Measurements from ENCODE around the gene PQBP1.

Gene PQBP1

GRCh38 chrX:48910926-48911411 is 13.2 kb downstream of the PQBP1 start:
- Mint-ChIP-seq H3K36me3 (ENCODE audit: low read depth) (peaks cover 41% of the 10 kb centered on the region), H3K9me3 (no peaks in the 10 kb centered on the region), H3K27me3 (no peaks in the 10 kb centered on the region), H3K27ac (peak overlapping the region; percentile 95), H3K4me1 (ENCODE audit: low read depth) (peaks cover 55% of the 10 kb centered on the region), H3K4me3 (peak overlapping the region; percentile 96)

- H3K27ac Mint-ChIP-seq: peak within 1 kb of the TSS; percentile 95
- no peaks in the 10 kb centered on the region for H3K9me3 Mint-ChIP-seq
- H3K4me1 Mint-ChIP-seq (ENCODE audit: low read depth): peaks cover 57% of the 10 kb centered on the region
- no peaks in the 10 kb centered on the region for H3K27me3 Mint-ChIP-seq
- H3K36me3 Mint-ChIP-seq (ENCODE audit: low read depth): peaks cover 47% of the 10 kb centered on the region
- H3K4me3 Mint-ChIP-seq: peak within 1 kb of the TSS; percentile 96
These were observed 13.9 kb downstream of the PQBP1 start, which contains the start of gene SLC35A2 for GRCh38 chrX:48911412-48912182. SLC35A2 (minus strand) TSS chrX:48911646; CDS start chrX:48911636, 10 bp downstream.

- Mint-ChIP-seq H3K36me3 (ENCODE audit: low read depth) (peaks cover 62% of the 10 kb centered on the region), H3K27me3 (no peaks in the 10 kb centered on the region), H3K4me1 (ENCODE audit: low read depth) (peaks cover 62% of the 10 kb centered on the region), H3K9me3 (no peaks in the 10 kb centered on the region), H3K4me3 (peak overlapping the region; percentile 96), H3K27ac (peak overlapping the region; percentile 65)
These were observed 16.1 kb downstream of the PQBP1 start for GRCh38 chrX:48913605-48914366.

GRCh38 chrX:48914593-48915493 is 17.1 kb downstream of the PQBP1 start:
- H3K27ac Mint-ChIP-seq: peak overlapping the region; percentile 55
- peaks cover 71% of the 10 kb centered on the region for H3K4me1 Mint-ChIP-seq (ENCODE audit: low read depth)
- H3K36me3 Mint-ChIP-seq (ENCODE audit: low read depth): peaks cover 65% of the 10 kb centered on the region
- no peaks in the 10 kb centered on the region for H3K27me3 Mint-ChIP-seq
- H3K4me3 Mint-ChIP-seq: peak overlapping the region; percentile 96
- H3K9me3 Mint-ChIP-seq: no peaks in the 10 kb centered on the region

- Mint-ChIP-seq H3K27ac (peak overlapping the region; percentile 90), H3K9me3 (no peaks in the 10 kb centered on the region), H3K36me3 (ENCODE audit: low read depth) (peaks cover 59% of the 10 kb centered on the region), H3K4me3 (peak overlapping the region; percentile 96), H3K4me1 (ENCODE audit: low read depth) (peaks cover 74% of the 10 kb centered on the region), H3K27me3 (no peaks in the 10 kb centered on the region)
These were observed 19.6 kb downstream of the PQBP1 start for GRCh38 chrX:48917139-48918001.

- Mint-ChIP-seq H3K4me3 (peak overlapping the region; percentile 96), H3K27ac (peak overlapping the region; percentile 90), H3K36me3 (ENCODE audit: low read depth) (peaks cover 61% of the 10 kb centered on the region), H3K9me3 (no peaks in the 10 kb centered on the region), H3K27me3 (no peaks in the 10 kb centered on the region), H3K4me1 (ENCODE audit: low read depth) (peaks cover 70% of the 10 kb centered on the region)
These were observed 20.5 kb downstream of the PQBP1 start for GRCh38 chrX:48918301-48918642.

- Mint-ChIP-seq H3K27ac (peak within 1 kb of the TSS; percentile 96), H3K4me3 (peak within 1 kb of the TSS; percentile 96), H3K4me1 (ENCODE audit: low read depth) (peaks cover 65% of the 10 kb centered on the region), H3K27me3 (no peaks in the 10 kb centered on the region), H3K36me3 (ENCODE audit: low read depth) (peaks cover 56% of the 10 kb centered on the region), H3K9me3 (no peaks in the 10 kb centered on the region)
These were observed 21.1 kb downstream of the PQBP1 start, which contains the start of gene PIM2 for GRCh38 chrX:48918643-48919340. PIM2 (minus strand) TSS chrX:48919024; CDS start chrX:48918834, 190 bp downstream.

- H3K36me3 Mint-ChIP-seq (ENCODE audit: low read depth): peaks cover 57% of the 10 kb centered on the region
- peaks cover 65% of the 10 kb centered on the region for H3K4me1 Mint-ChIP-seq (ENCODE audit: low read depth)
- H3K4me3 Mint-ChIP-seq: peak overlapping the region; percentile 96
- H3K9me3 Mint-ChIP-seq: no peaks in the 10 kb centered on the region
- peak overlapping the region; percentile 96 for H3K27ac Mint-ChIP-seq
- no peaks in the 10 kb centered on the region for H3K27me3 Mint-ChIP-seq
These were observed 21.7 kb downstream of the PQBP1 start for GRCh38 chrX:48919360-48919841.

GRCh38 chrX:48919947-48920717 is 22.4 kb downstream of the PQBP1 start:
- Mint-ChIP-seq H3K27ac (peak overlapping the region; percentile 96), H3K4me1 (ENCODE audit: low read depth) (peaks cover 63% of the 10 kb centered on the region), H3K9me3 (no peaks in the 10 kb centered on the region), H3K36me3 (ENCODE audit: low read depth) (peaks cover 52% of the 10 kb centered on the region), H3K4me3 (peak overlapping the region; percentile 96), H3K27me3 (no peaks in the 10 kb centered on the region)

GRCh38 chrX:48920718-48921104 is 23.0 kb downstream of the PQBP1 start:
- H3K4me1 Mint-ChIP-seq (ENCODE audit: low read depth): peaks cover 65% of the 10 kb centered on the region
- H3K4me3 Mint-ChIP-seq: peak overlapping the region; percentile 96
- peak overlapping the region; percentile 96 for H3K27ac Mint-ChIP-seq
- H3K9me3 Mint-ChIP-seq: no peaks in the 10 kb centered on the region
- H3K27me3 Mint-ChIP-seq: no peaks in the 10 kb centered on the region
- peaks cover 52% of the 10 kb centered on the region for H3K36me3 Mint-ChIP-seq (ENCODE audit: low read depth)

GRCh38 chrX:48923771-48924170 is 26.0 kb downstream of the PQBP1 start:
- H3K4me1 Mint-ChIP-seq (ENCODE audit: low read depth): peaks cover 63% of the 10 kb centered on the region
- no peaks in the 10 kb centered on the region for H3K9me3 Mint-ChIP-seq
- H3K36me3 Mint-ChIP-seq (ENCODE audit: low read depth): peaks cover 33% of the 10 kb centered on the region
- H3K27ac Mint-ChIP-seq: peak overlapping the region; percentile 63
- no peaks in the 10 kb centered on the region for H3K27me3 Mint-ChIP-seq
- no peak overlapping the region for H3K4me3 Mint-ChIP-seq

GRCh38 chrX:48924270-48924669 is 26.5 kb downstream of the PQBP1 start:
- peak overlapping the region; percentile 63 for H3K27ac Mint-ChIP-seq
- peaks cover 33% of the 10 kb centered on the region for H3K36me3 Mint-ChIP-seq (ENCODE audit: low read depth)
- no peaks in the 10 kb centered on the region for H3K9me3 Mint-ChIP-seq
- H3K27me3 Mint-ChIP-seq: no peaks in the 10 kb centered on the region
- H3K4me3 Mint-ChIP-seq: peak overlapping the region; percentile 4
- peaks cover 61% of the 10 kb centered on the region for H3K4me1 Mint-ChIP-seq (ENCODE audit: low read depth)

All from stimulated activated naive CD8-positive, alpha-beta T cell treated with anti-CD3 and anti-CD28 coated beads, Interleukin-15, Interleukin-2, amounts not matched to agents 100 ng/mL and 50 ng/mL, for 24 hours (primary cell).